Activated naive CD4-positive, alpha-beta T cell (primary cell): ENCODE data around the gene COL5A2.

Source experiments
- DNase-seq, 4 experiments: peaks; one replicate each; lab custom pipeline; 2025; lab: John Stamatoyannopoulos, UW

COL5A2 gene

GRCh38 chr2:189049709-189050164, 129.8 kb downstream of the COL5A2 start:
- no peak for DNase-seq

- DNase-seq: no peak
Observed at GRCh38 chr2:189048189-189048588, 131.4 kb downstream of the COL5A2 start.

- no peak for DNase-seq
Observed at GRCh38 chr2:189047171-189047888, 132.2 kb downstream of the COL5A2 start.

- DNase-seq: no peak
Observed at GRCh38 chr2:189046320-189046719, 133.2 kb downstream of the COL5A2 start.

GRCh38 chr2:189045836-189046235, 133.7 kb downstream of the COL5A2 start:
- no peak for DNase-seq

- no peak for DNase-seq
Observed at GRCh38 chr2:189037518-189037917, 142.0 kb downstream of the COL5A2 start.

GRCh38 chr2:189024901-189025618, 154.5 kb downstream of the COL5A2 start:
- no peak for DNase-seq

- DNase-seq: no peak
Observed at GRCh38 chr2:189022492-189022891, 157.1 kb downstream of the COL5A2 start.

- no peak for DNase-seq
Observed at GRCh38 chr2:189022053-189022481, 157.5 kb downstream of the COL5A2 start.

- DNase-seq: no peak
Observed at GRCh38 chr2:189020179-189020578, 159.4 kb downstream of the COL5A2 start.

GRCh38 chr2:189018631-189019030, 160.9 kb downstream of the COL5A2 start:
- DNase-seq: no peak

GRCh38 chr2:189016311-189016861, 163.2 kb downstream of the COL5A2 start:
- DNase-seq: no peak

GRCh38 chr2:189015359-189015758, 164.2 kb downstream of the COL5A2 start:
- no peak for DNase-seq

GRCh38 chr2:189014449-189015138, 165.0 kb downstream of the COL5A2 start:
- DNase-seq: no peak

- DNase-seq: no peak
Observed at GRCh38 chr2:189013671-189014448, 165.7 kb downstream of the COL5A2 start.

GRCh38 chr2:189013031-189013430, 166.5 kb downstream of the COL5A2 start:
- DNase-seq: no peak

- DNase-seq: no peak
Observed at GRCh38 chr2:189012351-189012750, 167.2 kb downstream of the COL5A2 start.

- no peak for DNase-seq
Observed at GRCh38 chr2:189010536-189010935, 169.0 kb downstream of the COL5A2 start.

- no peak for DNase-seq
Observed at GRCh38 chr2:189008555-189009262, 170.9 kb downstream of the COL5A2 start.

GRCh38 chr2:189002079-189002478, 177.5 kb downstream of the COL5A2 start:
- DNase-seq: no peak

- DNase-seq: no peak
Observed at GRCh38 chr2:189000221-189000620, 179.3 kb downstream of the COL5A2 start.
